HepG2 (cell line): Measurements from ENCODE around the gene PREX1. TPM values are rescaled to one million over a fixed set of nuclear protein-coding genes. Genes with fewer than 3 reads are reported as not detected.

Source experiments
- CCDC6 ChIP-seq: sonication (generic); formaldehyde crosslinking; IDR thresholded peaks from 2 replicates; pipeline ENCODE4 v1.8.1; 2022; ENCODE audit warnings: mild to moderate bottlenecking, missing genetic modification reagents, moderate library complexity
- CREM ChIP-seq, 2 experiments: sonication (generic) in 1 of 2; formaldehyde crosslinking in 1 of 2; IDR thresholded peaks; 2 replicates each; pipeline versions ENCODE4 v1.4.0 to v1.6.1; 2016 to 2020; ENCODE audit warnings: antibody characterized with exemption in 1 of 2, mild to moderate bottlenecking in 1 of 2, missing genetic modification reagents in 1 of 2
- DRAP1 ChIP-seq: IDR thresholded peaks from 2 replicates; pipeline ENCODE4 v1.6.1; 2016; ENCODE audit warnings: missing genetic modification reagents, missing compliant biosample characterization
- HNF4A ChIP-seq: sonication (generic); formaldehyde crosslinking; IDR thresholded peaks from 2 replicates; pipeline ENCODE4 v1.4.0; 2020; ENCODE audit warnings: missing genetic modification reagents
- KMT2B ChIP-seq: IDR thresholded peaks from 2 replicates; pipeline ENCODE4 v1.6.1; 2016; ENCODE audit warnings: missing genetic modification reagents, missing compliant biosample characterization
- PPARG ChIP-seq: conservative IDR thresholded peaks from 2 replicates; pipeline ENCODE4 v1.6.1; 2016; ENCODE audit warnings: missing biosample characterization, missing genetic modification reagents
- SNAPC2 ChIP-seq: sonication (generic); formaldehyde crosslinking; IDR thresholded peaks from 2 replicates; pipeline ENCODE4 v1.8.1; 2022; ENCODE audit warnings: mild to moderate bottlenecking, missing genetic modification reagents
- SPEN ChIP-seq: sonication (generic); formaldehyde crosslinking; IDR thresholded peaks from 2 replicates; pipeline ENCODE4 v1.5.1; 2020; ENCODE audit warnings: low read depth, mild to moderate bottlenecking, missing genetic modification reagents
- ZMAT5 ChIP-seq: sonication (generic); formaldehyde crosslinking; IDR thresholded peaks from 2 replicates; pipeline ENCODE4 v1.5.0; 2020; ENCODE audit warnings: mild to moderate bottlenecking, low read depth, missing genetic modification reagents, borderline replicate concordance
- ZNF567 ChIP-seq: sonication (generic); formaldehyde crosslinking; IDR thresholded peaks from 2 replicates; pipeline ENCODE4 v1.8.1; 2023; ENCODE audit warnings: mild to moderate bottlenecking, missing genetic modification reagents, borderline replicate concordance
- ZNF607 ChIP-seq: sonication (generic); formaldehyde crosslinking; IDR thresholded peaks from 2 replicates; pipeline ENCODE4 v1.5.1; 2020; ENCODE audit warnings: missing genetic modification reagents, mild to moderate bottlenecking, borderline replicate concordance
- ZNF713 ChIP-seq: sonication (generic); formaldehyde crosslinking; IDR thresholded peaks from 2 replicates; pipeline ENCODE4 v1.4.0; 2020; ENCODE audit warnings: mild to moderate bottlenecking, missing genetic modification reagents
- polyA plus RNA-seq, 8 experiments: library from polyadenylated mRNA; depleted of rRNA in 3 of 8; stranded (reverse) in 7 of 8; unstranded in 1 of 8; fragments of >200 nt; fragmentation: Illumina TruSeq in 4 of 8; extraction: Trizol in 4 of 8; gene quantifications; 2 replicates each; pipeline versions ENCODE4 v1.2.1 to v1.2.3, GENCODE V29; 2011 to 2016; ENCODE audit warnings: low read depth in 4 of 8, missing spikeins in 1 of 8, mixed read lengths in 1 of 8; ENCODE audit not compliant: insufficient read depth in 1 of 8
- total RNA-seq, 5 experiments: library from RNA; depleted of rRNA; stranded (reverse); fragments of >200 nt; fragmentation: Illumina TruSeq; extraction: Trizol; gene quantifications; 2 replicates each; pipeline ENCODE4 v1.2.3, GENCODE V29; 2016; ENCODE audit warnings: low read depth in 1 of 5
- TF ChIP-seq, protein P1 (sequence below): sonication (generic); formaldehyde crosslinking; IDR thresholded peaks from 2 replicates; pipeline ENCODE4 v1.4.0; 2020; ENCODE audit warnings: missing genetic modification reagents
- TF ChIP-seq, protein P2 (sequence below): sonication (generic); formaldehyde crosslinking; IDR thresholded peaks from 2 replicates; pipeline ENCODE4 v1.9.0; 2022; ENCODE audit warnings: missing genetic modification reagents, mild to moderate bottlenecking, borderline replicate concordance
- TF ChIP-seq, protein P3 (sequence below): sonication (generic); formaldehyde crosslinking; IDR thresholded peaks from 2 replicates; pipeline ENCODE4 v1.8.0; 2022; ENCODE audit warnings: mild to moderate bottlenecking, missing genetic modification reagents, borderline replicate concordance

Gene PREX1
- total and polyA plus RNA-seq, 2 of the 13 experiments (the other 11 are each of a cell fraction or from before 2014, with no cell fraction given) = 0.02 to 0.04 TPM

DNA sequence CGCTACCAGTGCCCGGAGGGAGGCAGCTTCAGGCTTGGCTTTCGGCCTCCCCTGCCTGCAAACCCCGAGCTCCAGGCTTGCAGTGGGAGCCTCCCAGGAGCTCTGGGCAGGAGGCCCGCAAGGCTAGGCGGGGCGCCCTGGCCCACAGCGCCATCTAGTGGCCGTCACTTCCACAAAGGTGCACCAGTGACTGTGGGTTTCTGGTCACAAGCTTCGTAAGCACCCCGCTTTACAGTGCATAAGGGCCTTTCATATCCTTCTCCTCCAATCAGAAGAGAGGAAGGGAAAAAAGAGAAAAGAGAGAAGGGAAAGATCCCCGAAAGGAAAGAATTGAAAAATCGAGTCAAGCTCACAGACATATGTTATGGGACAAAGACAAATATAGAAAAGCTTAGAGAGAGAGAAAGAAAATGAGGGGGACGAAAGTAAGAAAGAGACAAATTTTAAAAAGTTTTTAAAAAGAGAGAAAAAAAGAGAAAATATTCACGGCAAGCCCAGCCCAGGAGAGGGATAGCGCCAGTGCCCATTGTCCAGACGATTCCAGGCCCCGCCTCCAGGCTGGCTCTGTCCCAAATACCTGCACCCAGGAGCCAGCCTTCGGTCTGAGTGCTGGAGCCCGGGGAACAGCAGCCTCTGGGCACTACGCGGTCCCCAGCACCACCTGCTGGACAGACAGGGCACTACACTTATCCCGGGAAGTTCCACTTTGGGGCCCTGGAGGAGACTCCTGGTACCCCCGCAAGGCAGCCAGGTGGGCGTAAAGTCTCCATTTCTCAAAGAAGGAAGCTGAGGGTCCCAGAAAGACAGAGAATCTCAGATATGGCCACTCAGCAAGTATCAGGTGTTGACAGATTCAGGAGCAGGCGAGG, 207.1 kb downstream of the PREX1 start (continued):
- TF ChIP-seq, protein P1, sequence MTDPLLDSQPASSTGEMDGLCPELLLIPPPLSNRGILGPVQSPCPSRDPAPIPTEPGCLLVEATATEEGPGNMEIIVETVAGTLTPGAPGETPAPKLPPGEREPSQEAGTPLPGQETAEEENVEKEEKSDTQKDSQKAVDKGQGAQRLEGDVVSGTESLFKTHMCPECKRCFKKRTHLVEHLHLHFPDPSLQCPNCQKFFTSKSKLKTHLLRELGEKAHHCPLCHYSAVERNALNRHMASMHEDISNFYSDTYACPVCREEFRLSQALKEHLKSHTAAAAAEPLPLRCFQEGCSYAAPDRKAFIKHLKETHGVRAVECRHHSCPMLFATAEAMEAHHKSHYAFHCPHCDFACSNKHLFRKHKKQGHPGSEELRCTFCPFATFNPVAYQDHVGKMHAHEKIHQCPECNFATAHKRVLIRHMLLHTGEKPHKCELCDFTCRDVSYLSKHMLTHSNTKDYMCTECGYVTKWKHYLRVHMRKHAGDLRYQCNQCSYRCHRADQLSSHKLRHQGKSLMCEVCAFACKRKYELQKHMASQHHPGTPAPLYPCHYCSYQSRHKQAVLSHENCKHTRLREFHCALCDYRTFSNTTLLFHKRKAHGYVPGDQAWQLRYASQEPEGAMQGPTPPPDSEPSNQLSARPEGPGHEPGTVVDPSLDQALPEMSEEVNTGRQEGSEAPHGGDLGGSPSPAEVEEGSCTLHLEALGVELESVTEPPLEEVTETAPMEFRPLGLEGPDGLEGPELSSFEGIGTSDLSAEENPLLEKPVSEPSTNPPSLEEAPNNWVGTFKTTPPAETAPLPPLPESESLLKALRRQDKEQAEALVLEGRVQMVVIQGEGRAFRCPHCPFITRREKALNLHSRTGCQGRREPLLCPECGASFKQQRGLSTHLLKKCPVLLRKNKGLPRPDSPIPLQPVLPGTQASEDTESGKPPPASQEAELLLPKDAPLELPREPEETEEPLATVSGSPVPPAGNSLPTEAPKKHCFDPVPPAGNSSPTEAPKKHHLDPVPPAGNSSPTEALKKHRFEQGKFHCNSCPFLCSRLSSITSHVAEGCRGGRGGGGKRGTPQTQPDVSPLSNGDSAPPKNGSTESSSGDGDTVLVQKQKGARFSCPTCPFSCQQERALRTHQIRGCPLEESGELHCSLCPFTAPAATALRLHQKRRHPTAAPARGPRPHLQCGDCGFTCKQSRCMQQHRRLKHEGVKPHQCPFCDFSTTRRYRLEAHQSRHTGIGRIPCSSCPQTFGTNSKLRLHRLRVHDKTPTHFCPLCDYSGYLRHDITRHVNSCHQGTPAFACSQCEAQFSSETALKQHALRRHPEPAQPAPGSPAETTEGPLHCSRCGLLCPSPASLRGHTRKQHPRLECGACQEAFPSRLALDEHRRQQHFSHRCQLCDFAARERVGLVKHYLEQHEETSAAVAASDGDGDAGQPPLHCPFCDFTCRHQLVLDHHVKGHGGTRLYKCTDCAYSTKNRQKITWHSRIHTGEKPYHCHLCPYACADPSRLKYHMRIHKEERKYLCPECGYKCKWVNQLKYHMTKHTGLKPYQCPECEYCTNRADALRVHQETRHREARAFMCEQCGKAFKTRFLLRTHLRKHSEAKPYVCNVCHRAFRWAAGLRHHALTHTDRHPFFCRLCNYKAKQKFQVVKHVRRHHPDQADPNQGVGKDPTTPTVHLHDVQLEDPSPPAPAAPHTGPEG (CRISPR knock-in tag) = 0 out of 2 replicates have a peak, but pooled peaks have one; percentile 54
- TF ChIP-seq KMT2B (CRISPR knock-in tag) (no peak), CREM (IDR thresholded peaks at IDR 0.05) (0 out of 2 replicates have a peak, but pooled peaks have one; percentile 21), CREM (CRISPR knock-in tag; IDR thresholded peaks at IDR 0.05) (no peak), SPEN (CRISPR knock-in tag) (peak; percentile 20; the same call in 1 of the 2 replicates), HNF4A (CRISPR knock-in tag) (0 out of 2 replicates have a peak, but pooled peaks have one; percentile 15), CCDC6 (no peak), PPARG (CRISPR knock-in tag) (0 out of 2 replicates have a peak, but pooled peaks have one; percentile 25), ZNF607 (CRISPR knock-in tag) (peak; percentile 65; the same call in 1 of the 2 replicates), SNAPC2 (0 out of 2 replicates have a peak, but pooled peaks have one; percentile 62), ZNF713 (CRISPR knock-in tag) (0 out of 2 replicates have a peak, but pooled peaks have one; percentile 52), DRAP1 (CRISPR knock-in tag) (peak; percentile 41; the same call in 1 of the 2 replicates), ZNF567 (CRISPR knock-in tag) (peak; percentile 63; the same call in 1 of the 2 replicates), ZMAT5 (CRISPR knock-in tag) (no peak)
- TF ChIP-seq, protein P2, sequence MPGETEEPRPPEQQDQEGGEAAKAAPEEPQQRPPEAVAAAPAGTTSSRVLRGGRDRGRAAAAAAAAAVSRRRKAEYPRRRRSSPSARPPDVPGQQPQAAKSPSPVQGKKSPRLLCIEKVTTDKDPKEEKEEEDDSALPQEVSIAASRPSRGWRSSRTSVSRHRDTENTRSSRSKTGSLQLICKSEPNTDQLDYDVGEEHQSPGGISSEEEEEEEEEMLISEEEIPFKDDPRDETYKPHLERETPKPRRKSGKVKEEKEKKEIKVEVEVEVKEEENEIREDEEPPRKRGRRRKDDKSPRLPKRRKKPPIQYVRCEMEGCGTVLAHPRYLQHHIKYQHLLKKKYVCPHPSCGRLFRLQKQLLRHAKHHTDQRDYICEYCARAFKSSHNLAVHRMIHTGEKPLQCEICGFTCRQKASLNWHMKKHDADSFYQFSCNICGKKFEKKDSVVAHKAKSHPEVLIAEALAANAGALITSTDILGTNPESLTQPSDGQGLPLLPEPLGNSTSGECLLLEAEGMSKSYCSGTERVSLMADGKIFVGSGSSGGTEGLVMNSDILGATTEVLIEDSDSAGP (CRISPR knock-in tag) = peak; percentile 79; the same call in 1 of the 2 replicates
- TF ChIP-seq, protein P3, sequence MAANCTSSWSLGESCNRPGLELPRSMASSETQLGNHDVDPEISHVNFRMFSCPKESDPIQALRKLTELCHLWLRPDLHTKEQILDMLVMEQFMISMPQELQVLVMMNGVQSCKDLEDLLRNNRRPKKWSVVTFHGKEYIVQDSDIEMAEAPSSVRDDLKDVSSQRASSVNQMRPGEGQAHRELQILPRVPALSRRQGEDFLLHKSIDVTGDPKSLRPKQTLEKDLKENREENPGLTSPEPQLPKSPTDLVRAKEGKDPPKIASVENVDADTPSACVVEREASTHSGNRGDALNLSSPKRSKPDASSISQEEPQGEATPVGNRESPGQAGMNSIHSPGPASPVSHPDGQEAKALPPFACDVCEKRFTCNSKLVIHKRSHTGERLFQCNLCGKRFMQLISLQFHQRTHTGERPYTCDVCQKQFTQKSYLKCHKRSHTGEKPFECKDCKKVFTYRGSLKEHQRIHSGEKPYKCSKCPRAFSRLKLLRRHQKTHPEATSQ (CRISPR knock-in tag) = peak; percentile 38; the same call in 1 of the 2 replicates
